Right renal pelvis (tissue), 4 donors: ENCODE data around the gene ZFP90. TPM values are rescaled to one million over a fixed set of nuclear protein-coding genes. Genes with fewer than 3 reads are reported as not detected.
"Not testable (repeated sequence)": the region's sequence is repeated elsewhere in the genome, so short reads cannot be mapped to it uniquely, and the experiment has no call there.

Source experiments
- DNase-seq, 4 donors: peaks; one replicate each; pipeline ENCODE4 v3.0.0-alpha.2; 2013; ENCODE audit warnings: low read depth in 4 of 4, low spot score in 3 of 4, missing footprints in 1 of 4
- polyA plus RNA-seq, 4 donors: library from polyadenylated mRNA; unstranded; fragments of 120-200 nt; gene quantifications; one replicate each; pipeline ENCODE4 v1.2.1, GENCODE V29; 2013; ENCODE audit not compliant: insufficient read length in 4 of 4

ZFP90 gene
- 10 to 100 TPM; 37.5 to 40.1 (median 39.0) TPM for polyA plus RNA-seq

- DNase-seq, result peak; percentile 77 to 84 (median 78)
Measured at GRCh38 chr16:68538880-68539701, at the start of gene ZFP90. Gene ZFP90 (plus strand): TSS chr16:68539291. CDS start chr16:68539793, 502 bp downstream.

GRCh38 chr16:68490358-68490757 is 48.7 kb upstream of the ZFP90 start:
- no peak for DNase-seq

- peak; percentile 25 to 53 (median 40) for DNase-seq
Measured at GRCh38 chr16:68490829-68491575, 48.1 kb upstream of the ZFP90 start.

GRCh38 chr16:68491576-68491950 is 47.5 kb upstream of the ZFP90 start:
- no peak for DNase-seq

- no peak for DNase-seq
Measured at GRCh38 chr16:68492151-68492542, 46.9 kb upstream of the ZFP90 start.

GRCh38 chr16:68492543-68493411 is 46.3 kb upstream of the ZFP90 start:
- no peak for DNase-seq

- DNase-seq, result no peak
Measured at GRCh38 chr16:68493412-68494070, 45.5 kb upstream of the ZFP90 start.

- DNase-seq, result not testable (repeated sequence)
Measured at GRCh38 chr16:68494261-68494660, 44.8 kb upstream of the ZFP90 start.

GRCh38 chr16:68496689-68497088 is 42.4 kb upstream of the ZFP90 start:
- no peak for DNase-seq

- no peak for DNase-seq
Measured at GRCh38 chr16:68499006-68499405, 40.1 kb upstream of the ZFP90 start.

GRCh38 chr16:68503334-68503733 is 35.8 kb upstream of the ZFP90 start:
- DNase-seq, result no peak

GRCh38 chr16:68504066-68504465 is 35.0 kb upstream of the ZFP90 start:
- no peak for DNase-seq

- no peak for DNase-seq
Measured at GRCh38 chr16:68506331-68507053, 32.6 kb upstream of the ZFP90 start.

GRCh38 chr16:68508013-68508412 is 31.1 kb upstream of the ZFP90 start:
- no peak for DNase-seq

GRCh38 chr16:68508641-68509240 is 30.4 kb upstream of the ZFP90 start:
- DNase-seq, result no peak

GRCh38 chr16:68509381-68509780 is 29.7 kb upstream of the ZFP90 start:
- DNase-seq, result no peak

GRCh38 chr16:68510775-68511174 is 28.3 kb upstream of the ZFP90 start:
- no peak for DNase-seq

- DNase-seq, result no peak
Measured at GRCh38 chr16:68512183-68512582, 26.9 kb upstream of the ZFP90 start.

- no peak for DNase-seq
Measured at GRCh38 chr16:68512742-68513141, 26.3 kb upstream of the ZFP90 start.
